Natural killer cell treated with Interleukin-12 subunit alpha and Interleukin-12 subunit beta and Interleukin-15 and Interleukin-18, amount 100 ng/mL, for 72 hours (primary cell): ENCODE data around the gene RHEBL1. TPM values are rescaled to one million over a fixed set of nuclear protein-coding genes. Genes with fewer than 3 reads are reported as not detected.

ENCODE experiments used
- ATAC-seq, 2 donors: fragments of 150-1000 bp; cut with Tn5 transposase in 1 of 2; sonication (Bioruptor Pico), chemical (Tn5 transposase) in 1 of 2; 2 replicates each; pipeline ENCODE4 v1.10.0; 2021
- DNase-seq: peaks from one replicate; pipeline ENCODE4 v3.0.0; 2022; ENCODE audit warnings: low spot score
- H3K27ac Mint-ChIP-seq, 2 donors: 1 replicate in 1 of 2; 2 replicates in 1 of 2; pipeline ENCODE4 v1.8.0; 2022; ENCODE audit warnings: mixed read lengths in 2 of 2, mild to moderate bottlenecking in 1 of 2, moderate library complexity in 1 of 2
- H3K27me3 Mint-ChIP-seq, 2 donors: 1 replicate in 1 of 2; 2 replicates in 1 of 2; pipeline ENCODE4 v1.8.0; 2022; ENCODE audit warnings: mixed read lengths in 2 of 2
- H3K36me3 Mint-ChIP-seq: one replicate; pipeline ENCODE4 v1.8.0; 2022; ENCODE audit warnings: mixed read lengths
- H3K4me1 Mint-ChIP-seq, 2 donors: 1 replicate in 1 of 2; 2 replicates in 1 of 2; pipeline ENCODE4 v1.8.0; 2022; ENCODE audit warnings: low read depth in 2 of 2, mixed read lengths in 2 of 2, mild to moderate bottlenecking in 1 of 2
- H3K4me3 Mint-ChIP-seq: one replicate; pipeline ENCODE4 v1.8.0; 2022; ENCODE audit warnings: mixed read lengths
- H3K9me3 Mint-ChIP-seq: 2 replicates; pipeline ENCODE4 v1.8.0; 2022; ENCODE audit warnings: mixed read lengths
- total RNA-seq, 2 donors: library from RNA; stranded (reverse); gene quantifications; one replicate each; pipeline ENCODE4 v1.2.3, GENCODE V29; 2022

The RHEBL1 gene
- total RNA-seq, 2 donors from 2014 or later: 21.9 to 28.9 TPM

DNA sequence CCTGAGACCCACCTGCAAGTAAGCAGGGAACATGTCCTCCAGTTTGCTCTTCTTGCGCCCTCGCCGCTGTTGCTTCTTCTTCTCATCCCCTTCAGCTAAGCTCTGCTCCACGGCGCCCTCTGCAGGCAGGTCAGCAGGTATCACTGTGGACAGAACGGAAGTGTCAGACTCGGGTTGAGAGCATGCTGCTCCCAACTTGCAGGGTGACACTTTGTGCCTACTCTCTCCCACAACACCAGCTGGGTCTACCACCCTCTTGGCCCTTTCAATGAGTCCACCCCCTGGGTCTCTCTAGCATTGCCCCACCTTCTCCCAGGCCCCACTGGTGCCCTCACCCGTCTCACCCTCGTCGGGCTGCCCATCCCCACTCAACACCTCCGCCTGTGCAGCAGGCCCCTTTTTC is 25.9 kb downstream of the RHEBL1 start:
- Mint-ChIP-seq H3K4me3 (no peak overlapping the region), H3K27ac (peak overlapping the region in 1 of 2 donors; percentile 31), H3K36me3 (peaks cover 19% of the 10 kb centered on the region), H3K4me1 (peaks cover 0 to 7% of the 10 kb centered on the region in 2 donors), H3K27me3 (no peaks in the 10 kb centered on the region), H3K9me3 (no peaks in the 10 kb centered on the region)
- peak; percentile 74 for DNase-seq
- peak; percentile 69 to 71 for ATAC-seq

DNA sequence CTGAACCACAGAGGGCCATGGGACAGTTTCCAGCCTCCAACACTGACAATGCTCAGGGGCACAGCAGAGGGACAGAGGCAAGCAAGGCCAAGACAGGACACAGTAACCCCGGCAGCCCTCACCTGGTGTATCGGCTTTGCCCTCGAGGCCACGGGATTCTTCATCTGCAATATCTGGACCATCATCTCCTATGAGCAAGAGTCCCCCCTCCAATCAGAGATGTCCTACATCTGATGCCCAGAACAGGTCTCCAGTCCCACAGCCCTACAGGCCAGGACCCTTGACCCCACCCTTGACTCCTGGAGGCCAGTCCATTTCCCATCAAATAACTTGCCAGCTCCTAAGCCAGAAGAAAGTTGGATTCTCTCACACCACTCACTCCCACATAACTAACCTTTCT is 26.5 kb downstream of the RHEBL1 start:
- no peak for ATAC-seq
- H3K9me3 Mint-ChIP-seq: no peaks in the 10 kb centered on the region
- H3K4me3 Mint-ChIP-seq: no peak overlapping the region
- no peak for DNase-seq
- H3K4me1 Mint-ChIP-seq: peaks cover 0 to 7% of the 10 kb centered on the region in 2 donors
- H3K36me3 Mint-ChIP-seq: peaks cover 17% of the 10 kb centered on the region
- peak overlapping the region in 1 of 2 donors; percentile 31 for H3K27ac Mint-ChIP-seq
- H3K27me3 Mint-ChIP-seq: no peaks in the 10 kb centered on the region

DNA sequence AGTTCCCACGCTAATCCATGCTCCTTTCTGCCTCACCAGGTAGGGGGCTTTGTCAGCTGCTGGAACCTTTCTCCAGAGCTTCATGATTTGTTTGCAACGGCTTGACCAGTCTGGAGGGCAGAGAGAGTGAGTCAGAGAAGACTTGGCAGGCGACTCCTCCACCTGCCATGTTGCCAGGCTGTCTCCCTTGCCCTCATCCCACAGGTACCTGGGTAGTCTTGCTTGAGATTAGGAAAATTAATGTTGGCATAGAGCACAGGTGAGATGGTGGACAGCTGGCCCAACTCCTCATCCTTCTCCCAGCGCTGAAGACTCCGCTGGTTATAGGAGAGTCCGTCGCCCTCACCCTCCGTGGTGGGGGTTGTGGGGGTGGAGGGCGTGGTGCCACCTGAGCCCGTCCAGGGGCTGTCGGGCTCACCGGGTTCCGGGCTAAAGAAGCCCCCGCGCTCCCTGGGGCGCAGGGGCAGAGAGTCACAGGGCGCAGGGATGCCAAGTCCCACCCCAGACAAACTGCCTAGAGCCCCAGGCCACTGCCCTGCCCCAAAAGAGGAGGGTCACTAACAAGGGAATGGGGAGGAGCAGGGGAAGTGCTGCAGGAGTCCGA is 27.8 kb downstream of the RHEBL1 start:
- Mint-ChIP-seq H3K4me3 (no peak overlapping the region), H3K27me3 (no peaks in the 10 kb centered on the region), H3K36me3 (peaks cover 13% of the 10 kb centered on the region), H3K4me1 (peaks cover 0 to 4% of the 10 kb centered on the region in 2 donors), H3K9me3 (no peaks in the 10 kb centered on the region), H3K27ac (no peak overlapping the region)
- ATAC-seq (no peak), DNase-seq (no peak)

DNA sequence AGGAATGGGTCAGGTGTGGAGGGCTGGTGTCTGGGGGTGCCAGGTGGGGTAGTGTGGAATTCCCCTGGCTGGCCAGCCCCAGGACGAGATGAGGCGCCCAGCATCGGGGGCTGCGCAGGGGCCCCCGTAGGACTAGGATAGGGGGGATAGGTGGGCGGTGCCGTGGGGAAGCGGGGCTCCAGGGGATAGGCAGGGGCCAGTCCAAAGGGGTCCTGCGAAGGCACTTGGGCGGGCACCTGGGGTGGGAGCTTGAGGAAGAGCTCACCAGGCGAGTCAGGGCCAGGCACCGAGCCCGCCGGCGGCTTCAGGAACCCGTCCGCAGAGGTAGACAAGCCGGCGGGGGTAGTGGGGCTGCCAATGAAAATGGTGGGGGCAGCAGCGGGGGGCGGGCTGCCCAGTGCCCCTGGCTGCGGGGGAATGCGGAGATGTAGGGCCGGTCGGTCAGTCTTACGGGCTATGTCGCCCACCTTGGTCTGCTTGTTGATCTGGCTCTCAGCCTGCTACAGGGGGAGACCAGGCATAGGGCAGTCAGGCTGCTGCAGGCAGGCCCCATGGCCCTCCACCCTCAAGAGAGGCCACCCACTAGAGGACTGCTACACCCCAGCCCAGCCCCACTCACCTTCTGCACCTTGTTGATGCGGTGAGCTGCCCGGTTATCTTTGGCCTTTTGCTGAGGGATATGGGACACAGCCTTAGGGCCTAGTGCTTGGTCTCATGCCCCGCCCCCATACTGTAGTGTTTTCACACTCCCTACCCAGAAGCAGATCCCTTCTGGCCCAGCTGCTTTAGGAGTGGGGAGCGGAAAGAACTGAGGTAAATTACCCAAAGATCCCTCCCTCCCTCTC is 28.5 kb downstream of the RHEBL1 start:
- DNase-seq (no peak), ATAC-seq (no peak)
- H3K36me3 Mint-ChIP-seq: peaks cover 17% of the 10 kb centered on the region
- H3K27me3 Mint-ChIP-seq: no peaks in the 10 kb centered on the region
- H3K4me3 Mint-ChIP-seq: no peak overlapping the region
- peaks cover 0 to 8% of the 10 kb centered on the region in 2 donors for H3K4me1 Mint-ChIP-seq
- no peaks in the 10 kb centered on the region for H3K9me3 Mint-ChIP-seq
- no peak overlapping the region for H3K27ac Mint-ChIP-seq

DNA sequence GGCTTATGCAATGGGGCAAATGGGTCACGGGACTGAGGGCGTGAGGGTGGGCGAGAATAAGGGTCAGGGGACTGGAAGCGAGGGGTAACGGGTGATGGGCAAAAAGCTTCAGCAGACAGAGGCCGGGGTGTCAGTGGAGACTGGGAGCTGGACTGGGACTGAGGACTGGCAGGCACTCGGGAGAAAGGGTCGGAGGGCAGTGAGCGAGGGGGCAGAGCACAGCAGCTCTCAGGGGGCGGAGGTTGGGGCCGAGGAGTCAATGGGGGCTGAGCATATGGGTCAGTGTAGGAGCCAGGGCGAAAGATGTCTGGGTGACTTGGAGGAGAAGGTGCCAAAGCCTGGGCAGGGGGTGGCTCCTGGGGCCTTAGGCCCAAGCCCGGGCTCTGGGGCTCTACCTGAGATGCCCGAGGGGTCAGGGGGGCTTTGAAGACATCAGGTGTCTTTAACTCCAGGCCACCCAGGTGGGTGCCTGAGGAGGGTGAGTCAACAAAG is 29.4 kb downstream of the RHEBL1 start:
- ATAC-seq (no peak), DNase-seq (no peak)
- Mint-ChIP-seq H3K27ac (no peak overlapping the region), H3K9me3 (no peaks in the 10 kb centered on the region), H3K4me3 (no peak overlapping the region), H3K36me3 (peaks cover 17% of the 10 kb centered on the region), H3K4me1 (peaks cover 0 to 8% of the 10 kb centered on the region in 2 donors), H3K27me3 (no peaks in the 10 kb centered on the region)

- Mint-ChIP-seq H3K4me1 (peaks cover 0 to 8% of the 10 kb centered on the region in 2 donors), H3K36me3 (peaks cover 17% of the 10 kb centered on the region), H3K27ac (no peak overlapping the region), H3K9me3 (no peaks in the 10 kb centered on the region), H3K4me3 (no peak overlapping the region), H3K27me3 (no peaks in the 10 kb centered on the region)
- no peak for ATAC-seq
- DNase-seq: no peak
Observed at GRCh38 chr12:49039421-49040363, 30.1 kb downstream of the RHEBL1 start.

DNA sequence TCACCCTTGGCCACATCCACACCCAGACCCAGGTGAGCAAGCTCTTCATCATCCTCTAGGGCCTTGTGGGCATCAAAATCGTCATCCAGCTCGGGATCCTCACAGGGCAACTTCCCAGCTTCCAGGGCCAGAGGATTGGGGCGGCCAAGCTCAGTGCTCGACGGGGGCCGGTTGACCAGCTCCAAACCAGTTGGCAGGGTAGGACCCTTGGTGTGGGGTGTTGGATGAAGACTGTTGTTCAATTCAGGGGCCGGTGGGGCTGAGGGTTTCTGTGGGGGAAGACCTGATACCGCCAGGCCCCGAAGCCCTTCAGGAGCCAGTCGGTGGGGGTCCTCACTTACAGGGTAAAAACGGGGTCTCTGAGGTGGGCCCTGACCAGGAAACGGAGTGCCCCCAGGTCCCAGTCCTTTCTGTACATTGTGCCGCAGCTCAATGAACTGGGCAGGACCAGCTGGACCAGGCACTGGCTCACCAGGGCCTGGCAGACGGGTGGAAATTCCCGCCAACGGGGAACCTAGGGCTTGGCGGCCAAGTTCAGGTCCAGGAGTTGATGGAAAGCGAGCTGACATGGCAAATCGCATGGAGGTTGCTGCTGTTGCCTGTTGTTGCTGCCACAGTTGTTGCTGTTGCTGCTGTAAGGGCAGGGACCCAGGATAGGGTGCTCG is 31.4 kb downstream of the RHEBL1 start:
- Mint-ChIP-seq H3K27ac (no peak overlapping the region), H3K4me1 (peaks cover 0 to 6% of the 10 kb centered on the region in 2 donors), H3K9me3 (no peaks in the 10 kb centered on the region), H3K36me3 (peaks cover 14% of the 10 kb centered on the region), H3K4me3 (no peak overlapping the region), H3K27me3 (no peaks in the 10 kb centered on the region)
- ATAC-seq (no peak), DNase-seq (no peak)

DNA sequence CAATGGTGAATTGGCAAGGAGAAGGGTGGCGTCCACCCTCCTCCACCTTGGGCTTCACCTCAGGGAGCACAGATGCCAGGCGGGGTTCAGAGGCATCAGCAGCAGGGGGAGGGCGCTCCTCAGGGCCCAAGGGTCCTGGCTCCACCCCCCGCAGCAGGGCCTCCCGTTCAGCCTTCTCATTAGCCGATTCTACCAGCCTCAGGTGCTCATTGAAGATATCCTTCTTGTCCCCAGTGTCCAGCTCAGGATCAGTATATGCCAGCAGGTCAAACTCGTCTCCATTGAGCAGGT is 31.9 kb downstream of the RHEBL1 start:
- ATAC-seq (no peak), DNase-seq (no peak)
- H3K27ac Mint-ChIP-seq: no peak overlapping the region
- no peaks in the 10 kb centered on the region for H3K9me3 Mint-ChIP-seq
- no peak overlapping the region for H3K4me3 Mint-ChIP-seq
- H3K27me3 Mint-ChIP-seq: no peaks in the 10 kb centered on the region
- H3K36me3 Mint-ChIP-seq: peaks cover 14% of the 10 kb centered on the region
- peaks cover 0 to 6% of the 10 kb centered on the region in 2 donors for H3K4me1 Mint-ChIP-seq

DNA sequence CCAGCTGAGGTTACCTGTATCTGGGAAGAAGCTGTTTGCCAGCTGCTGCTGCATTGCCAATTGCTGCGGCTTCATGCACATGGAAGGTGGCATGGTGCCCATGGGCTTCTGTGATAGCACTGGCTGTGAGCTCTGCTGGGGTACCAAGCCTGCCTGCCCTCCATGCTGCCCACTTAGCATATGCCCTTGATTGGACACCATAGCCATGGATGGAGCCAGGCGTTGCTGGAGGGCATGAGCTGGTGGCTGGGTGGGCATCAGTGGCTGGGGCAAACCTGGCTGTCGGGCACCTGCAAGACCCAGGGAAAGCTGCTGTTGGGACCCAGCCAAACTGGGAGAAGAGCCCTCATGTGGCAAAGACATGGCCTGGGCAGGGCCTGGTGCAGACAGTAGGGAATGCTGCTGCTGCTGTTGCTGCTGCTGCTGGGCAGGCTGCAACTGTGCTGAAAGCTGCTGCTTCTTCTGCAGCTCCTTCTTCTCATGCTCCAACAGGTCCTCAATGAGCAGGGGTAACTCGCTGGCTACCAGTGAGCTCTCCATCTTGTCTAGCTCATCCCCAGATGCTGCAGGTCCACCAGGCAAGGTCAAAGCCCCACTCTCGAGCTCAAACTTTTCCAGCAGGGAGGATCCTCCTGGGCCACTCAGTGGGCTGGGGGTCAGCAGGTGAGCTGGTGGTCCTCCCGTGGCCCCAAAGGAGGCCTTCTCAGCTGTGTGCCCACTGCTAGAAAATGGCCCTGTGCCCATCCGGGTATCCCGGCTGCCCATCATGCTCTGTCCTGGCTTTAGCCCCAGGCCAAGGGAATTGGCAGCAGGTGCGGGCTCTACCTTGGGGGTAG is 32.5 kb downstream of the RHEBL1 start:
- H3K4me1 Mint-ChIP-seq: peaks cover 0 to 6% of the 10 kb centered on the region in 2 donors
- ATAC-seq (no peak), DNase-seq (no peak)
- no peak overlapping the region for H3K4me3 Mint-ChIP-seq
- H3K9me3 Mint-ChIP-seq: no peaks in the 10 kb centered on the region
- peaks cover 14% of the 10 kb centered on the region for H3K36me3 Mint-ChIP-seq
- no peak overlapping the region for H3K27ac Mint-ChIP-seq
- H3K27me3 Mint-ChIP-seq: no peaks in the 10 kb centered on the region

GRCh38 chr12:49036029-49036428 is 33.8 kb downstream of the RHEBL1 start:
- DNase-seq (no peak), ATAC-seq (no peak)
- Mint-ChIP-seq H3K9me3 (no peaks in the 10 kb centered on the region), H3K36me3 (peaks cover 14% of the 10 kb centered on the region), H3K4me1 (peaks cover 0 to 6% of the 10 kb centered on the region in 2 donors), H3K27ac (peak overlapping the region in 1 of 2 donors; percentile 43), H3K27me3 (no peaks in the 10 kb centered on the region), H3K4me3 (no peak overlapping the region)

DNA sequence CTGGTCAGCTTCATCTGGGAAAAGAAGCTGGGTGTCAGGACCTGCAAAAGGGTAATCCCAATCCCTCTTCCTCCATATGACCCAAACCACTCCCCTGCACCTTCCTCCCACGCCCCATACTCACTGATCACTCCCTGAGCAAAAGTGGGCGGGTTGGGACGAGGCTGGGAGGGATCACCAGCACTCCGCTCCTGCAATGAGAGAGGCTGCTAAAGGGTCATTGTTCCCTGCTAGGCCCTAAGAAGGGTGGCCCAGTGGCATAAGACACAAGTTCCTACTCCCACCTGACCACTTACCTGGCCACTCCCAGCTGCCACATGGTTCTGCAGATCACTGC is 35.5 kb downstream of the RHEBL1 start:
- no peak overlapping the region for H3K4me3 Mint-ChIP-seq
- H3K27me3 Mint-ChIP-seq: no peaks in the 10 kb centered on the region
- ATAC-seq: no peak
- no peaks in the 10 kb centered on the region for H3K9me3 Mint-ChIP-seq
- peaks cover 14% of the 10 kb centered on the region for H3K36me3 Mint-ChIP-seq
- peak; percentile 2 for DNase-seq
- no peak overlapping the region for H3K27ac Mint-ChIP-seq
- H3K4me1 Mint-ChIP-seq: peaks cover 0 to 6% of the 10 kb centered on the region in 2 donors

GRCh38 chr12:49033611-49034285 is 36.0 kb downstream of the RHEBL1 start:
- Mint-ChIP-seq H3K9me3 (no peaks in the 10 kb centered on the region), H3K27ac (no peak overlapping the region), H3K36me3 (peaks cover 11% of the 10 kb centered on the region), H3K4me3 (no peak overlapping the region), H3K4me1 (peaks cover 0 to 6% of the 10 kb centered on the region in 2 donors), H3K27me3 (no peaks in the 10 kb centered on the region)
- peak; percentile 28 for DNase-seq
- ATAC-seq: peak in 1 of 2 donors; percentile 26
